Measurements from ENCODE around the gene HOXD3. TPM values are rescaled to one million over a fixed set of nuclear protein-coding genes. Genes with fewer than 3 reads are reported as not detected.

The HOXD3 gene
- total and polyA plus RNA-seq, 10 donors = 1.2 to 15.3 (median 7.7) TPM

DNA sequence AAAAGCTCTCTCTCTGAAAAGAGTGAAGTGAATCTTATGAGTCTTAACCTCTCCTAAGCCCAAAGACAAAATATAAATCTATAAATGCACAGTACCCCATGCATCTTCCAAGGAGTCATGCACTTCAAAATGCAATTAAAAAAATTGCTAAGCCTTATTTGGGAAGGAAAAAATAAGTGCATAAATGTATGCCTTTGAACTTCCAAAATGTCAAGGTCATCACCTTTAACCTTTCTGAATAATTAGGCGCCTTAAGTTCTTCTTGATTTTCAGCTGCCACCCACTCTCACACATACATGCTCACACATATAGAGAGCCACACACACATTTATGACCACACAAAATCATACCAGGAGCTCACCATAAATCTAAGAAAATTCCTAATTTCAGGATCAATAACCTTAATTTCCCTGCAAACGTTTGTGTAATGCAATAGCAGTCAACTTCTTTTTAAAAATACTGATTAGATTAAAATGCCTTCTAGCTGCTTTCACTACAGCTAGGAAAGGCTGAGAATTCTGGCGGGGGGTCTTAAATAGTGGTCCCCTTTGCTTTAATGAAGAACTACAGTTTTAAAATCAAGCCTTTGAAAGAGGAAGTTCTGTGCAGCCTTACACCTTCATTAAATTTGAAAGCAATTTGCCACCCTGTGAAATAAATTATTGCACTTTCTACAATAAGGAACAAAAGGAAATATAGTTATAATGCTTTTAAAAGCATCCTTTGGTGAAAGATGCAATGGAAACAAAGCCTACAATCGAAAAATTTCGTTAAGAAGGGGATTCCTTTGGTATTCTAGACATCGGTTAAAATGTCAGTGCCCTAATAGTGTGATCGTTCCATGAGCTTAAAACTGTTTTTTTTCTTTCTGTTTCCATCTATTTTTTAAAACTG is 46.4 kb upstream of the HOXD3 start:
- intact Hi-C loops (cut with DNase I; ENCODE audit: low total_unique reads) = loop anchor here (10.0 kb wide), 1 partner anchor 704 kb away; no protein-coding TSS in a partner anchor
- peaks cover 10 to 43% (median 27%) of the 10 kb centered on the region in 6 donors for H3K4me1 ChIP-seq
- WGBS, 5 donors = 19 to 29% (median 20%) methylated on average over 7 of the region's 7 CpGs
- H3K4me3 ChIP-seq = no peak overlapping the region
- peaks cover 0 to 5% (median 0%) of the 10 kb centered on the region in 8 donors for H3K9me3 ChIP-seq
- no peak overlapping the region for H3K27ac ChIP-seq
- no peak for TF ChIP-seq POLR2A (IDR thresholded peaks at IDR 0.05)
- TF ChIP-seq, protein P1, sequence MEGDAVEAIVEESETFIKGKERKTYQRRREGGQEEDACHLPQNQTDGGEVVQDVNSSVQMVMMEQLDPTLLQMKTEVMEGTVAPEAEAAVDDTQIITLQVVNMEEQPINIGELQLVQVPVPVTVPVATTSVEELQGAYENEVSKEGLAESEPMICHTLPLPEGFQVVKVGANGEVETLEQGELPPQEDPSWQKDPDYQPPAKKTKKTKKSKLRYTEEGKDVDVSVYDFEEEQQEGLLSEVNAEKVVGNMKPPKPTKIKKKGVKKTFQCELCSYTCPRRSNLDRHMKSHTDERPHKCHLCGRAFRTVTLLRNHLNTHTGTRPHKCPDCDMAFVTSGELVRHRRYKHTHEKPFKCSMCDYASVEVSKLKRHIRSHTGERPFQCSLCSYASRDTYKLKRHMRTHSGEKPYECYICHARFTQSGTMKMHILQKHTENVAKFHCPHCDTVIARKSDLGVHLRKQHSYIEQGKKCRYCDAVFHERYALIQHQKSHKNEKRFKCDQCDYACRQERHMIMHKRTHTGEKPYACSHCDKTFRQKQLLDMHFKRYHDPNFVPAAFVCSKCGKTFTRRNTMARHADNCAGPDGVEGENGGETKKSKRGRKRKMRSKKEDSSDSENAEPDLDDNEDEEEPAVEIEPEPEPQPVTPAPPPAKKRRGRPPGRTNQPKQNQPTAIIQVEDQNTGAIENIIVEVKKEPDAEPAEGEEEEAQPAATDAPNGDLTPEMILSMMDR (IDR thresholded peaks at IDR 0.05 in 8 of 11, conservative IDR thresholded peaks at IDR 0.05 in 3 of 11) = no peak
- TF ChIP-seq POLR2AphosphoS5 (IDR thresholded peaks at IDR 0.05) = no peak
- H3K27me3 ChIP-seq (replicated peaks in 1 of 7) = peaks cover 20 to 100% (median 97%) of the 10 kb centered on the region in 7 donors
- DNase-seq = no peak
- H3K36me3 ChIP-seq = no peaks in the 10 kb centered on the region

DNA sequence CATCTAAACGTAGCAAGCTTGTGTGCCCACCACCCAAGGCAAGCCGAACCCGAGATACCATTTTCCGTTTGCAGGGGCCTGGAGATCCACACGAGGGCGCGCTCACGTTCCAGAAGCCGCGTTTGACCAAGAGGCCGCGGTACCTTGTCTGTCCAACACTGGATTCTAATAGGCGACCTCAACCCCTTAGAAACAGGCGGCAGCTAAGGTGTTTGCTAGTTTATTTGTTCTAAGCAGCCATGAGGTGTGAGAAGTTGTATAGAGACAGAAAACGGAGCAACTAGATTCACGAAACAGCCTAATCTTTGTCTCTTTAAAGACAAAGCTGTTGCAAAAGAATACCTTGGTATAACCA is 45.8 kb upstream of the HOXD3 start:
- DNase-seq = no peak
- peaks cover 0 to 5% (median 0%) of the 10 kb centered on the region in 8 donors for H3K9me3 ChIP-seq
- WGBS, 5 donors = 3 to 4% (median 3%) methylated on average over 16 of the region's 16 CpGs
- peaks cover 10 to 43% (median 25%) of the 10 kb centered on the region in 6 donors for H3K4me1 ChIP-seq
- TF ChIP-seq, protein P1 (IDR thresholded peaks at IDR 0.05 in 8 of 11, conservative IDR thresholded peaks at IDR 0.05 in 3 of 11) = peak in 7 of 11 experiments; percentile 33 to 52 (median 40)
- no peak for TF ChIP-seq POLR2A (IDR thresholded peaks at IDR 0.05)
- peak in 2 of 3 donors; percentile 30 to 38 for TF ChIP-seq POLR2AphosphoS5 (IDR thresholded peaks at IDR 0.05)
- intact Hi-C loops (cut with DNase I; ENCODE audit: low total_unique reads) = loop anchor here (10.0 kb wide), 1 partner anchor 704 kb away; no protein-coding TSS in a partner anchor
- H3K4me3 ChIP-seq = no peak overlapping the region
- no peak overlapping the region for H3K27ac ChIP-seq
- peaks cover 20 to 100% (median 97%) of the 10 kb centered on the region in 7 donors for H3K27me3 ChIP-seq (replicated peaks in 1 of 7)
- no peaks in the 10 kb centered on the region for H3K36me3 ChIP-seq

DNA sequence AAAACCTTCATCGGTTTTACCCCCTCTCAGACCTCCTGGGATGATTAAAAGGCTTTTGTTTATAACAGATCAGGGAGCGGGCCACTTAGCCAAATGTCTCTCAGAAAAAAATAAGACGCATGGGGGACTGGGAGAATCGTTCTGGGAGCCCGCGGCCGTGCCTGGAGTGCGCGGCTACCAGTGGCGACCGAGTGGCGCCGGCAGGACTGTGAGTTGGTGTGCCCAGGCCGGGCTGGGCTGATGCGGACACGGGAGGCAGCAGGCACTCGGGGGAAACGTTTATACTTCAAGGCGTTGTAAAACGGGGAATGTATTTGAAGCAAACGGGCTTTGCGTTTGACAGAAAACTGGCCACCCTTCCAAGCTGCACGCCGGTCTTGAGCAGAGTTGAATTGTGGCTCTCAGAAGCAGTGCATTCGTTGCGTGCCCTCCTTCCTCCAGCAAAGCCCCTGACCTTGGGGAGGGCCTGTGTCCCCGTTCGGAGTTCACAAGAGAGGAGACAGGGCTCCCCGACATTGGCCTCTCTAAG is 45.2 kb upstream of the HOXD3 start:
- no peak overlapping the region for H3K27ac ChIP-seq
- TF ChIP-seq POLR2A (IDR thresholded peaks at IDR 0.05) (no peak), POLR2AphosphoS5 (IDR thresholded peaks at IDR 0.05) (no peak)
- TF ChIP-seq, protein P1 (IDR thresholded peaks at IDR 0.05 in 8 of 11, conservative IDR thresholded peaks at IDR 0.05 in 3 of 11) = no peak
- no peaks in the 10 kb centered on the region for H3K36me3 ChIP-seq
- no peak overlapping the region for H3K4me3 ChIP-seq
- H3K4me1 ChIP-seq = peaks cover 3 to 43% (median 18%) of the 10 kb centered on the region in 6 donors
- DNase-seq = no peak
- H3K27me3 ChIP-seq (replicated peaks in 1 of 7) = peaks cover 21 to 100% (median 97%) of the 10 kb centered on the region in 7 donors
- peaks cover 0 to 9% (median 0%) of the 10 kb centered on the region in 8 donors for H3K9me3 ChIP-seq
- 4 to 11% (median 7%) methylated on average over 29 of the region's 29 CpGs for WGBS, 5 donors
- intact Hi-C loops (cut with DNase I; ENCODE audit: low total_unique reads) = loop anchor here (10.0 kb wide), 1 partner anchor 703 kb away; no protein-coding TSS in a partner anchor

Measured in spleen (tissue), 11 donors.